ENCODE results near the gene MT1HL1. TPM values are rescaled to one million over a fixed set of nuclear protein-coding genes. Genes with fewer than 3 reads are reported as not detected.

Gene MT1HL1
- total and polyA plus RNA-seq, 2 donors, result not detected

DNA sequence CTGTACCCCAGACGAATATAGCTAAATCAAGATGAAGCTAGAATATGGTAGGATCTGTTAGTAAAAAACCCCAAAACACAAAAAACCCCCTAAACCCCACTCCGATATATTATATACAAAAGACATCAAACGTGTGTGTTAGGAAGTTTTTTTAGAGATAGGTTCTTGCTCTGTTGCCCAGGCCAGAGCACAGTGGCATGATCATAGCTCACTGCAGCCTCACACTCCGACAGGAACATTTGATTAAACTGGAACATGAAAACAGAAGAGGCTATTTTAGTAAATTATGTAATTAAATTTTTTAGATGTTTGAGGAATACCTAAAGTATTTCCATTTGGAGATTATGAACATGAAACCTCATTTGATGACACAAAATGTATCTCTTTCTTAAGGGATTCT is 29.6 kb upstream of the MT1HL1 start:
- Histone ChIP-seq H3K36me3 (ENCODE audit: insufficient read depth) (no peaks in the 10 kb centered on the region), H3K4me3 (ENCODE audit: low read depth, low read length) (no peak overlapping the region), H3K27ac (ENCODE audit: low read depth) (no peak overlapping the region), H3K4me1 (ENCODE audit: insufficient read depth) (no peaks in the 10 kb centered on the region)
- DNase-seq (ENCODE audit: extremely low spot score), result no peak
- 72% methylated on average over 4 of the region's 4 CpGs for WGBS

DNA sequence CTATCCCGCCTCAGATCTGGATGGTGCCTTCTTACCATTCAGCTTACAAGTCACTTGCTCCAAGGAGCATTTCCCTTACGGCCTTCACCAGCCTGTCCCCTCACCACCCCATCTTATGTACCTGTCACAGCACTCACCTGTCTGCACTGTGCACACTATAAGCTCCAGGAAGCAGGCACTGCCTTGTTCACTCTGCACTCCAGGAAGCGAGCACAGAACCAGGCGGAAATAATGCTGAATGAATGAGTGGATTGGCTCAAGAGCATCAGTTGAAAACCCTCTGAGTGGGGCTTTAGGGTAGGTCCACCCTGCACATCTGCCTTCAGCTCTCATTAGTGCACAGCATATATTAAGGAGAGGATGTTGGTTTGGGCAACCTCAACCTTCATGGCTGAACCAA is 28.8 kb upstream of the MT1HL1 start:
- H3K4me3 ChIP-seq (ENCODE audit: low read depth, low read length), result no peak overlapping the region
- WGBS, result 92% methylated on average over 4 of the region's 4 CpGs
- DNase-seq (ENCODE audit: extremely low spot score), result no peak

GRCh38 chr1:237032029-237032428 is 27.8 kb upstream of the MT1HL1 start:
- 30% methylated on average over 7 of the region's 7 CpGs for WGBS

More for the DNA sequence above, 28.8 kb upstream of the MT1HL1 start:
- Histone ChIP-seq H3K27ac (ENCODE audit: low read depth) (no peak overlapping the region), H3K4me1 (ENCODE audit: insufficient read depth) (no peaks in the 10 kb centered on the region), H3K36me3 (ENCODE audit: insufficient read depth) (no peaks in the 10 kb centered on the region)

DNA sequence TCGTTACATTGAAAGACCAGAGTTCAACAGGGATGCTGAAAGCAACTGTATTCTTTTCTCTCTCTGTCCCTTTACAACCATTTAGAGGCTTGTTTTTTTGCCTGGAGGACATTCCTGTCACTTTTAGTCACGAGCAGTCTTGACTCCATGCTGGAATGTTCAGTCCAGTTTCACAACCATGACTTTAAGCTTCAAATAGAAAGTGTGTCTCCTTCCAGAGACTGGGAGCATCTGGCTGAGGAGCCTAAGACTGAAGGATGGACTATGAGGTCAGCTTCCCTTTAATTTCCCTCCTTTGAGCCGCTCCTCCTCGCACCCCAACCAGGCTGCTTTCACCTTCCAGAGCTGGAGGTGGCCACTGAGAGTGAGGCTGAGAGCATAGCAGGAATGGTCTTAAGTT is 27.2 kb upstream of the MT1HL1 start:
- H3K27ac ChIP-seq (ENCODE audit: low read depth), result no peak overlapping the region
- WGBS, result 66% methylated on average over 4 of the region's 4 CpGs
- H3K4me3 ChIP-seq (ENCODE audit: low read depth, low read length), result no peak overlapping the region
- H3K36me3 ChIP-seq (ENCODE audit: insufficient read depth), result no peaks in the 10 kb centered on the region
- no peak for DNase-seq (ENCODE audit: extremely low spot score)
- no peaks in the 10 kb centered on the region for H3K4me1 ChIP-seq (ENCODE audit: insufficient read depth)

More at GRCh38 chr1:237032029-237032428, 27.8 kb upstream of the MT1HL1 start:
- DNase-seq (ENCODE audit: extremely low spot score), result no peak
- Histone ChIP-seq H3K4me1 (ENCODE audit: insufficient read depth) (no peaks in the 10 kb centered on the region), H3K4me3 (ENCODE audit: low read depth, low read length) (no peak overlapping the region), H3K36me3 (ENCODE audit: insufficient read depth) (no peaks in the 10 kb centered on the region), H3K27ac (ENCODE audit: low read depth) (no peak overlapping the region)

GRCh38 chr1:237029850-237030535 is 25.8 kb upstream of the MT1HL1 start:
- DNase-seq (ENCODE audit: extremely low spot score), result no peak
- no peak overlapping the region for H3K27ac ChIP-seq (ENCODE audit: low read depth)
- H3K4me3 ChIP-seq (ENCODE audit: low read depth, low read length), result no peak overlapping the region
- H3K4me1 ChIP-seq (ENCODE audit: insufficient read depth), result no peaks in the 10 kb centered on the region
- WGBS, result 66% methylated on average over 9 of the region's 9 CpGs
- H3K36me3 ChIP-seq (ENCODE audit: insufficient read depth), result no peaks in the 10 kb centered on the region

DNA sequence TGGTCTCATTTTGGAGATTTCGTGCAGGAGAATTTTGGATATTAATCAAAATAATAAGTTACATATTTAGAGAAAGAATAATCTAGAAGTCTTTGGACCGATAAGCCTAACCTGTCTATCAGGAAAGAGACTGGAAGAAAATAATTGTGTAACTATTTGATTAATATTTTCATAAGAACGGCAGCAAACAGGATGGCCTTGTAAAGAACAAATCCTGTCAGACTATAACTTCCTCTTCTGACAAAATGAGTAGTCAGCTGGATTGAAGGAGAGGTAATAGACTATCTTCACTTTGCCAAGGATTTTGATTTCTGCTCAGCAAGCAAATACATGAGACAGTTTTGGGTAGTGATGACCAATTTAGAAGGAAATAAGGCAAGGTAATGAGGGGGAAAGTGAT is 25.0 kb upstream of the MT1HL1 start:
- Histone ChIP-seq H3K4me3 (ENCODE audit: low read depth, low read length) (no peak overlapping the region), H3K4me1 (ENCODE audit: insufficient read depth) (no peaks in the 10 kb centered on the region), H3K36me3 (ENCODE audit: insufficient read depth) (no peaks in the 10 kb centered on the region), H3K27ac (ENCODE audit: low read depth) (no peak overlapping the region)
- DNase-seq (ENCODE audit: extremely low spot score), result no peak
- 86% methylated on average over 3 of the region's 3 CpGs for WGBS

- Histone ChIP-seq H3K4me1 (ENCODE audit: insufficient read depth) (no peaks in the 10 kb centered on the region), H3K36me3 (ENCODE audit: insufficient read depth) (no peaks in the 10 kb centered on the region), H3K27ac (ENCODE audit: low read depth) (no peak overlapping the region), H3K4me3 (ENCODE audit: low read depth, low read length) (no peak overlapping the region)
- DNase-seq (ENCODE audit: extremely low spot score), result no peak
- 98% methylated on average over 8 of the region's 10 CpGs for WGBS
Measured at GRCh38 chr1:237025358-237026074, 21.3 kb upstream of the MT1HL1 start.

- Histone ChIP-seq H3K4me3 (ENCODE audit: low read depth, low read length) (no peak overlapping the region), H3K27ac (ENCODE audit: low read depth) (no peak overlapping the region)
Measured at GRCh38 chr1:237018896-237019295, 14.7 kb upstream of the MT1HL1 start.

GRCh38 chr1:237016626-237017025 is 12.4 kb upstream of the MT1HL1 start:
- Histone ChIP-seq H3K27ac (ENCODE audit: low read depth) (no peak overlapping the region), H3K4me3 (ENCODE audit: low read depth, low read length) (no peak overlapping the region), H3K36me3 (ENCODE audit: insufficient read depth) (no peaks in the 10 kb centered on the region), H3K4me1 (ENCODE audit: insufficient read depth) (no peaks in the 10 kb centered on the region)
- no peak for DNase-seq (ENCODE audit: extremely low spot score)
- WGBS, result 55% methylated on average over 1 of the region's 1 CpG

More at GRCh38 chr1:237018896-237019295, 14.7 kb upstream of the MT1HL1 start:
- Histone ChIP-seq H3K4me1 (ENCODE audit: insufficient read depth) (no peaks in the 10 kb centered on the region), H3K36me3 (ENCODE audit: insufficient read depth) (no peaks in the 10 kb centered on the region)
- no peak for DNase-seq (ENCODE audit: extremely low spot score)

GRCh38 chr1:237013608-237014007 is 9.4 kb upstream of the MT1HL1 start:
- H3K27ac ChIP-seq (ENCODE audit: low read depth), result no peak overlapping the region
- WGBS, result 61% methylated on average over 5 of the region's 5 CpGs

GRCh38 chr1:237012788-237013383 is 8.6 kb upstream of the MT1HL1 start:
- H3K4me1 ChIP-seq (ENCODE audit: insufficient read depth), result no peaks in the 10 kb centered on the region
- no peaks in the 10 kb centered on the region for H3K36me3 ChIP-seq (ENCODE audit: insufficient read depth)
- H3K27ac ChIP-seq (ENCODE audit: low read depth), result no peak overlapping the region
- no peak overlapping the region for H3K4me3 ChIP-seq (ENCODE audit: low read depth, low read length)
- DNase-seq (ENCODE audit: extremely low spot score), result no peak
- 21% methylated on average over 15 of the region's 15 CpGs for WGBS

More at GRCh38 chr1:237013608-237014007, 9.4 kb upstream of the MT1HL1 start:
- Histone ChIP-seq H3K4me3 (ENCODE audit: low read depth, low read length) (no peak overlapping the region), H3K36me3 (ENCODE audit: insufficient read depth) (no peaks in the 10 kb centered on the region), H3K4me1 (ENCODE audit: insufficient read depth) (no peaks in the 10 kb centered on the region)
- no peak for DNase-seq (ENCODE audit: extremely low spot score)

GRCh38 chr1:237012361-237012760 is 8.1 kb upstream of the MT1HL1 start:
- no peak for DNase-seq (ENCODE audit: extremely low spot score)
- Histone ChIP-seq H3K4me1 (ENCODE audit: insufficient read depth) (no peaks in the 10 kb centered on the region), H3K4me3 (ENCODE audit: low read depth, low read length) (no peak overlapping the region), H3K27ac (ENCODE audit: low read depth) (no peak overlapping the region), H3K36me3 (ENCODE audit: insufficient read depth) (no peaks in the 10 kb centered on the region)
- 69% methylated on average over 5 of the region's 5 CpGs for WGBS

GRCh38 chr1:237011432-237011831 is 7.2 kb upstream of the MT1HL1 start:
- H3K4me1 ChIP-seq (ENCODE audit: insufficient read depth), result no peaks in the 10 kb centered on the region
- H3K36me3 ChIP-seq (ENCODE audit: insufficient read depth), result no peaks in the 10 kb centered on the region
- no peak for DNase-seq (ENCODE audit: extremely low spot score)
- WGBS, result 60% methylated on average over 3 of the region's 3 CpGs
- H3K4me3 ChIP-seq (ENCODE audit: low read depth, low read length), result no peak overlapping the region
- H3K27ac ChIP-seq (ENCODE audit: low read depth), result no peak overlapping the region

- Histone ChIP-seq H3K4me3 (ENCODE audit: low read depth, low read length) (no peak overlapping the region), H3K4me1 (ENCODE audit: insufficient read depth) (no peaks in the 10 kb centered on the region), H3K36me3 (ENCODE audit: insufficient read depth) (no peaks in the 10 kb centered on the region), H3K27ac (ENCODE audit: low read depth) (no peak overlapping the region)
- DNase-seq (ENCODE audit: extremely low spot score), result no peak
- WGBS, result 91% methylated on average over 4 of the region's 4 CpGs
Measured at GRCh38 chr1:237009611-237010010, 5.4 kb upstream of the MT1HL1 start.

All from urinary bladder (tissue), 4 donors.